Measurements from ENCODE around the gene LRRC47. TPM values are rescaled to one million over a fixed set of nuclear protein-coding genes. Genes with fewer than 3 reads are reported as not detected.

LRRC47 gene
- total and polyA plus RNA-seq, 11 donors = 18.4 to 85.7 (median 60.2) TPM

DNA sequence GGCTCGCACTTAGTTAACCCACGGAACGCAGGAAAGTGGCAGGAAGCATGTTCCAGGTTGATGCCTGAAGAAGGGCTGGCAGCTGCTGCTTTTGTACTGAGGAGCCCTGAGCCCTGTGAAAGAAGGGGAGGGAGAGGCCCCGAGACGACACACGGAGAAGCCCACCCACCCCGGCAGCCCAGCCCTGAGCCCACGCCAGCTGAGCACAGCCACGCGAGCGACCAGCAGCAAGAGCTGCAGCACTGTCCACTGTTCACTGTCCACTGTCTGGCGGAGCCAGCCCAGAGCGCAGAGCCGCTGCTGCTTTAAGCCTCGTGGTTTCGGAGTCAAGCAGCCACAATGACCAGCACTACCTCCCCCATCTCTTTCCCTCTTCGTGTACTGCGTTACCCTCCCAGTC, 5.3 kb downstream of the LRRC47 start:
- no peak overlapping the region for H3K27ac ChIP-seq
- DNase-seq (no peak), ATAC-seq (no peak)
- H3K4me1 ChIP-seq = peaks cover 11 to 66% (median 52%) of the 10 kb centered on the region in 12 donors
- H3K36me3 ChIP-seq = peaks cover 0 to 50% (median 19%) of the 10 kb centered on the region in 9 donors
- no peak overlapping the region for H3K4me3 ChIP-seq
- no peaks in the 10 kb centered on the region for H3K27me3 ChIP-seq
- H3K9me3 ChIP-seq = no peaks in the 10 kb centered on the region
- TF ChIP-seq POLR2A (IDR thresholded peaks at IDR 0.05) = no peak
- TF ChIP-seq, protein P1, sequence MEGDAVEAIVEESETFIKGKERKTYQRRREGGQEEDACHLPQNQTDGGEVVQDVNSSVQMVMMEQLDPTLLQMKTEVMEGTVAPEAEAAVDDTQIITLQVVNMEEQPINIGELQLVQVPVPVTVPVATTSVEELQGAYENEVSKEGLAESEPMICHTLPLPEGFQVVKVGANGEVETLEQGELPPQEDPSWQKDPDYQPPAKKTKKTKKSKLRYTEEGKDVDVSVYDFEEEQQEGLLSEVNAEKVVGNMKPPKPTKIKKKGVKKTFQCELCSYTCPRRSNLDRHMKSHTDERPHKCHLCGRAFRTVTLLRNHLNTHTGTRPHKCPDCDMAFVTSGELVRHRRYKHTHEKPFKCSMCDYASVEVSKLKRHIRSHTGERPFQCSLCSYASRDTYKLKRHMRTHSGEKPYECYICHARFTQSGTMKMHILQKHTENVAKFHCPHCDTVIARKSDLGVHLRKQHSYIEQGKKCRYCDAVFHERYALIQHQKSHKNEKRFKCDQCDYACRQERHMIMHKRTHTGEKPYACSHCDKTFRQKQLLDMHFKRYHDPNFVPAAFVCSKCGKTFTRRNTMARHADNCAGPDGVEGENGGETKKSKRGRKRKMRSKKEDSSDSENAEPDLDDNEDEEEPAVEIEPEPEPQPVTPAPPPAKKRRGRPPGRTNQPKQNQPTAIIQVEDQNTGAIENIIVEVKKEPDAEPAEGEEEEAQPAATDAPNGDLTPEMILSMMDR (IDR thresholded peaks at IDR 0.05) = no peak
- WGBS, 4 donors = 77 to 85% (median 78%) methylated on average over 15 to 18 of the region's 18 CpGs
- intact Hi-C loops (cut with DNase I) = no loop called here

DNA sequence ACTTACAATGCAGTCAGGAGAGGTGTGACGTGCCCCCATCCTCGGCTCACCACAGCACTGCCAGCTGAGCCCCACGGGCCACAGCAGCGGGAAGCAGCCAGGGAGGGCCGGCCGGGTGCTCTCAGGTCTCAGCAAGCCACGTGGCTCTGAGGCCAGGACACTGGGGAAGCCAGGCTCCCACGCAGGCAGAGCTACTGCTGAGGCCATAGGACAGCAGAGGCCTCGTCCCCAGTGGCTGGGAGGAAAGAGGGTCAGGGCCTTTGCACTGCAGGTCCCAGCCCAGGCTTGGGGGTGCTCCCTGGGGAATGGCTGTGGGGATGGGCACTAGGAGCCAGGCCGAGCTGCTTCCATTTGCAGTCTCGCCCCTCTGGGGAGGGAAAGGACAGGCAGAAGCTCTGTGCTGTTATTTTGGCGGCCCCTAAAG, 5.8 kb downstream of the LRRC47 start:
- peak in 3 of 4 donors; percentile 5 to 32 (median 28) for ATAC-seq
- H3K4me1 ChIP-seq = peaks cover 11 to 63% (median 51%) of the 10 kb centered on the region in 12 donors

DNA sequence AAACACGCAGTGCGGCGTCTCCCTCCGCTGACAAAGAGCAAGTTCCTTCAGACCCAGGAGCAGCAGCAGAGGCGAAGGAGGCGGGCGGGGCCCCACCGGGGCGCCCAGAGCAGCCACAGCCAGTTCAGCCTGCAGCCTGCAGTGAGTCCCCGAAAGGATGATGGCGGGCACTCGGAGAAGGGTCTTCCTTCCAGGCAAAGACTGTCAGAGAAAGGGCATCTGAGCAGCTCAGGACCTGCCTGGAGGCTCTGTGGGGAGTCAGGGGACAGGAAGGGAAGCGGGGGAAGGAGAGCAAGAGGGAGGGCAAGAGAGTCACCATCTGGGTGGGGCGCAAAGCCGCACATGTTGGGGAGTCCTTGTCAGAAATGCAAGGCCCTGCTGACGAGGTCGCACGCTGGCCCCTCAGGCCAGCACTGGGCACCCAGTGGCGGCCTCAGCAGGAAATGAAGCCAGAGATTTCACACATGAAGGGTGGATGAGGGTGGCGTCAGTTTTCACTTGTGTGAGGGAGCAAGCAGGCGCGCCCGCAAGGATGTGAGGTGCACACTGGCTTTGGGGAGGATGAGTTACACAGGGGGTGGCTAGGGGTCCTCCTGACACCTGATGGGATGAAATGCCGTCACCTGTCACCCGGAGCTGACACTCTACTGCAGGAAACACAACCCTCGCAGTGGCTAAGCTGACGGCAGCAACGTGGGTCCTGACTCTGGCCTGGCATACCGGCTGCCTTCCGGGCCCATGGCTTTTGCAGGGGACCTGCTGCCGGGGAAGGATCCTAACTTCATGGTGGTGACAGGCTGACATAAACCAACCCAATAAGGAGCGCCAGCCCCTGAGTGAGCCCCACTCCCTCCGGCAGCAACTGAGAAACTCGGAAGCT, 6.6 kb downstream of the LRRC47 start:
- Histone ChIP-seq H3K9me3 (no peaks in the 10 kb centered on the region), H3K4me3 (no peak overlapping the region), H3K36me3 (peaks cover 0 to 63% (median 32%) of the 10 kb centered on the region in 9 donors), H3K27ac (no peak overlapping the region), H3K4me1 (peaks cover 4 to 54% (median 42%) of the 10 kb centered on the region in 12 donors), H3K27me3 (no peaks in the 10 kb centered on the region)
- TF ChIP-seq, protein P1 (IDR thresholded peaks at IDR 0.05) = no peak
- no peak for TF ChIP-seq POLR2A (IDR thresholded peaks at IDR 0.05)
- ATAC-seq = no peak
- WGBS, 4 donors = 72 to 86% (median 77%) methylated on average over 18 to 34 of the region's 34 CpGs
- no peak for DNase-seq
- intact Hi-C loops (cut with DNase I) = no loop called here

More for the DNA sequence above, 5.8 kb downstream of the LRRC47 start:
- DNase-seq = peak in 2 of 5 donors; percentile 50 to 51
- H3K4me3 ChIP-seq = no peak overlapping the region
- WGBS, 4 donors = 23 to 57% (median 54%) methylated on average over 8 to 12 of the region's 12 CpGs
- no peaks in the 10 kb centered on the region for H3K9me3 ChIP-seq
- TF ChIP-seq POLR2A (IDR thresholded peaks at IDR 0.05) = no peak
- TF ChIP-seq, protein P1 (IDR thresholded peaks at IDR 0.05) = no peak
- H3K27ac ChIP-seq = no peak overlapping the region
- intact Hi-C loops (cut with DNase I) = no loop called here
- H3K36me3 ChIP-seq = peaks cover 0 to 55% (median 24%) of the 10 kb centered on the region in 9 donors
- H3K27me3 ChIP-seq = no peaks in the 10 kb centered on the region

DNA sequence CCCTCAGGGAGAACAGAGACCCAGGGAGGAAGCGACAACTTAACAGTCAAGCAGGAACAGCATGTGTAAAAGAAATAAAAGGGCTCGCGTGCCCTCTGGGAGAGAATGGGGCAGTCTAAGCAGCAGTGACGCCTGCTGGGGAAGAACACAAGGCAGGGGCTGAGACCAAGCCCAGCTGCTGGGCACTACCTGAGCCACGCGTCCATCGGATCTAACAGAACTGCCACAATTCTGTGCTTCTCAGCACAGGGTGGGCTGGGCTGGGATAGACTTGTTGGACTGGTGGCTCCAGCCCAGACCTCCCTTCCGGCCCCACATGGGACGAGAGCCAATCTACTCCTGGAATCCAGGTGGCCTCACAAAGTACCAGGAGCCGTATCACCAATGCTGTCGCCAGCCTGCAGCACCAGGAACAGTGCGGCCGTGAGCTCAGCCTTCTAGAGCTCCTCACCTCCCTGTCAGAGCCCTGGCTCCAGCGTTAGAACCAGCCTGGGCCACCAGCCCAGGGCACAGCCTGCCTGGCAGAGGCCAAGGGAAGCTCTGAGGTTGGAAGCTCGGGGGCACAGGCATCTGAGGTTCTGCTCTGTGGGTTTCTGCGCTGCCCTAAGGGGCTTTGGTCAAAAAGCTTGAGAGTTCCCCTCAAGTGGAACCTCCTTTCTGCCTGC, 7.4 kb downstream of the LRRC47 start:
- H3K27ac ChIP-seq = no peak overlapping the region
- H3K4me1 ChIP-seq = peaks cover 1 to 47% (median 34%) of the 10 kb centered on the region in 12 donors
- intact Hi-C loops (cut with DNase I) = no loop called here
- DNase-seq (peak in 1 of 5 donors; percentile 50), ATAC-seq (peak; percentile 42 to 73 (median 52))
- no peaks in the 10 kb centered on the region for H3K27me3 ChIP-seq
- H3K4me3 ChIP-seq = no peak overlapping the region
- peaks cover 0 to 71% (median 40%) of the 10 kb centered on the region in 9 donors for H3K36me3 ChIP-seq
- no peaks in the 10 kb centered on the region for H3K9me3 ChIP-seq
- 67 to 77% (median 73%) methylated on average over 15 to 16 of the region's 16 CpGs for WGBS, 4 donors
- TF ChIP-seq POLR2A (IDR thresholded peaks at IDR 0.05) = no peak
- TF ChIP-seq, protein P1 (IDR thresholded peaks at IDR 0.05) = no peak
